ENCODE data around the gene CYP3A7.

CYP3A7 gene

DNA sequence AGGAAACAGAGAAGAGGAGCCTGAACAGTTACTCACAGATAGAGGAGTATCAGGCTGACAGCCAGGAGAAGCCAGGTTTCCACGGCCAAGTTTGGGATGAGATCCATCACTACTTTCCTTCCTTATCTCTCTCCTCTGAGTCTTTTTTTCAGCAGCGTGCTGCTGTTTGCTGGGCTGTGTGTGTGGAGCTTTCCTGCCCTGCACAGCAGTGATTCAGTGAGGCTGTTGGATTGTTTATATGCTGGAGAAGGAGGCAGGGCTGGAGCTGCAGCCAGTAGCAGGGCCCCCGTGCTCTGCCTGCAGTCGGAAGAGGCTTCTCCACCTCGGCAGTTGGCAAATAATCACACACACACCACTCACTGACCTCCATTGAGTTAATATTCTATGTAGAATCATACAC lies at the start of gene CYP3A7:
Gene CYP3A7 (minus strand): TSS at position 210 of the 400 bp plus-strand sequence. CDS start 103 bp downstream, at position 107.
- H3K9me2 ChIP-seq (replicated peaks; ENCODE audit: insufficient read depth, low read length), result no peaks in the 10 kb centered on the region
- no peaks in the 10 kb centered on the region for H3K4me1 ChIP-seq (ENCODE audit: low read length)
- H3K4me3 ChIP-seq (ENCODE audit: low read length), result no peak within 1 kb of the TSS
- H2AFZ ChIP-seq (ENCODE audit: low read length), result no peak within 1 kb of the TSS
- no peaks in the 10 kb centered on the region for H3K36me3 ChIP-seq (replicated peaks; ENCODE audit: insufficient read depth, low read length)
- H3K4me2 ChIP-seq (ENCODE audit: low read depth, low read length), result no peak within 1 kb of the TSS
- no peaks in the 10 kb centered on the region for H3F3A ChIP-seq (ENCODE audit: insufficient read depth, low read length)
- TF ChIP-seq, protein P1, sequence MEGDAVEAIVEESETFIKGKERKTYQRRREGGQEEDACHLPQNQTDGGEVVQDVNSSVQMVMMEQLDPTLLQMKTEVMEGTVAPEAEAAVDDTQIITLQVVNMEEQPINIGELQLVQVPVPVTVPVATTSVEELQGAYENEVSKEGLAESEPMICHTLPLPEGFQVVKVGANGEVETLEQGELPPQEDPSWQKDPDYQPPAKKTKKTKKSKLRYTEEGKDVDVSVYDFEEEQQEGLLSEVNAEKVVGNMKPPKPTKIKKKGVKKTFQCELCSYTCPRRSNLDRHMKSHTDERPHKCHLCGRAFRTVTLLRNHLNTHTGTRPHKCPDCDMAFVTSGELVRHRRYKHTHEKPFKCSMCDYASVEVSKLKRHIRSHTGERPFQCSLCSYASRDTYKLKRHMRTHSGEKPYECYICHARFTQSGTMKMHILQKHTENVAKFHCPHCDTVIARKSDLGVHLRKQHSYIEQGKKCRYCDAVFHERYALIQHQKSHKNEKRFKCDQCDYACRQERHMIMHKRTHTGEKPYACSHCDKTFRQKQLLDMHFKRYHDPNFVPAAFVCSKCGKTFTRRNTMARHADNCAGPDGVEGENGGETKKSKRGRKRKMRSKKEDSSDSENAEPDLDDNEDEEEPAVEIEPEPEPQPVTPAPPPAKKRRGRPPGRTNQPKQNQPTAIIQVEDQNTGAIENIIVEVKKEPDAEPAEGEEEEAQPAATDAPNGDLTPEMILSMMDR (IDR thresholded peaks at IDR 0.05; ENCODE audit: low read length), result no peak
- TF ChIP-seq EZH2phosphoT487 (IDR thresholded peaks at IDR 0.05; ENCODE audit: low read length) (no peak), EZH2 (optimal IDR thresholded peaks at IDR 0.05; ENCODE audit: low read depth, low read length) (no peak)
- H4K20me1 ChIP-seq (ENCODE audit: insufficient read depth, low read length), result no peaks in the 10 kb centered on the region
- H3K9me3 ChIP-seq (replicated peaks; ENCODE audit: insufficient read depth, low read length), result no peaks in the 10 kb centered on the region
- DNase-seq, result no peak
- no peaks in the 10 kb centered on the region for H3K27me3 ChIP-seq (replicated peaks; ENCODE audit: insufficient read depth, low read length)
- no peaks in the 10 kb centered on the region for H3K79me2 ChIP-seq (ENCODE audit: low read length)
- H3K27ac ChIP-seq (ENCODE audit: low read length), result no peak within 1 kb of the TSS
- no peak within 1 kb of the TSS for H3K9ac ChIP-seq (ENCODE audit: low read length)

- no peaks in the 10 kb centered on the region for H3K9me2 ChIP-seq (replicated peaks; ENCODE audit: insufficient read depth, low read length)
- no peak within 1 kb of the TSS for H2AFZ ChIP-seq (ENCODE audit: low read length)
- H3K9me3 ChIP-seq (replicated peaks; ENCODE audit: insufficient read depth, low read length), result no peaks in the 10 kb centered on the region
- TF ChIP-seq, protein P1 (IDR thresholded peaks at IDR 0.05; ENCODE audit: low read length), result no peak
- TF ChIP-seq EZH2 (optimal IDR thresholded peaks at IDR 0.05; ENCODE audit: low read depth, low read length), result no peak
- no peak for TF ChIP-seq EZH2phosphoT487 (IDR thresholded peaks at IDR 0.05; ENCODE audit: low read length)
- no peaks in the 10 kb centered on the region for H3K4me1 ChIP-seq (ENCODE audit: low read length)
- H3K27ac ChIP-seq (ENCODE audit: low read length), result no peak within 1 kb of the TSS
- no peaks in the 10 kb centered on the region for H3K27me3 ChIP-seq (replicated peaks; ENCODE audit: insufficient read depth, low read length)
- no peak within 1 kb of the TSS for H3K4me2 ChIP-seq (ENCODE audit: low read depth, low read length)
- H3K36me3 ChIP-seq (replicated peaks; ENCODE audit: insufficient read depth, low read length), result no peaks in the 10 kb centered on the region
- no peaks in the 10 kb centered on the region for H3K79me2 ChIP-seq (ENCODE audit: low read length)
- H3K4me3 ChIP-seq (ENCODE audit: low read length), result no peak within 1 kb of the TSS
- H4K20me1 ChIP-seq (ENCODE audit: insufficient read depth, low read length), result no peaks in the 10 kb centered on the region
- H3F3A ChIP-seq (ENCODE audit: insufficient read depth, low read length), result no peaks in the 10 kb centered on the region
- DNase-seq, result no peak
- no peak within 1 kb of the TSS for H3K9ac ChIP-seq (ENCODE audit: low read length)
Observed at GRCh38 chr7:99784007-99784406, 49.0 kb upstream of the CYP3A7 start, which contains the start of gene CYP3A4. CYP3A4 (minus strand) TSS chr7:99784184; CDS start chr7:99784081, 103 bp downstream.

- Histone ChIP-seq H3K79me2 (ENCODE audit: low read length) (no peaks in the 10 kb centered on the region), H3K27me3 (replicated peaks; ENCODE audit: insufficient read depth, low read length) (no peaks in the 10 kb centered on the region), H4K20me1 (ENCODE audit: insufficient read depth, low read length) (no peaks in the 10 kb centered on the region), H2AFZ (ENCODE audit: low read length) (no peak overlapping the region), H3K4me1 (ENCODE audit: low read length) (no peaks in the 10 kb centered on the region), H3F3A (ENCODE audit: insufficient read depth, low read length) (no peaks in the 10 kb centered on the region), H3K4me3 (ENCODE audit: low read length) (no peak overlapping the region), H3K9ac (ENCODE audit: low read length) (no peak overlapping the region), H3K9me3 (replicated peaks; ENCODE audit: insufficient read depth, low read length) (no peaks in the 10 kb centered on the region), H3K9me2 (replicated peaks; ENCODE audit: insufficient read depth, low read length) (no peaks in the 10 kb centered on the region), H3K4me2 (ENCODE audit: low read depth, low read length) (no peak overlapping the region), H3K36me3 (replicated peaks; ENCODE audit: insufficient read depth, low read length) (no peaks in the 10 kb centered on the region), H3K27ac (ENCODE audit: low read length) (no peak overlapping the region)
- no peak for DNase-seq
- TF ChIP-seq EZH2 (optimal IDR thresholded peaks at IDR 0.05; ENCODE audit: low read depth, low read length) (no peak), EZH2phosphoT487 (IDR thresholded peaks at IDR 0.05; ENCODE audit: low read length) (no peak)
- TF ChIP-seq, protein P1 (IDR thresholded peaks at IDR 0.05; ENCODE audit: low read length), result no peak
Observed at GRCh38 chr7:99782012-99782953, 47.3 kb upstream of the CYP3A7 start.
